ENCODE results near the gene HS1BP3. TPM values are rescaled to one million over a fixed set of nuclear protein-coding genes. Genes with fewer than 3 reads are reported as not detected.

Gene HS1BP3
- total RNA-seq, 1 experiment from 2014 or later = 12.8 TPM

DNA sequence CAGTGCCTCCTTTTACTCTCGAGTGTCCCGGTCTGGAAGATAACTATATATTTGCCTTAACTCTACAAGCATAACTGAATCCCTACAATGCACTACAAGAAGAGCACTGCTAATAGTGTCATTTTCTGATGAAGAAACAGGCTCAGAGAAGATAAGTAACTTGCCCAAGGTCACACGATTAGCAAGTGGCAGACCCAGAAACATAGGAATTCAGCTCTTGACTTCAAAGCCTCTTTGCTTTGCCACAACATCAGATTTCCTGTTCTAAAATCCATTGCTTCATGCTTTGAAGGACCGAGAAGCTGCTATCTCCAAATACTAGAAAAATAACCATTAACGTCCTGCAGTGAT lies 65.6 kb downstream of the HS1BP3 start:
- Histone ChIP-seq H3K36me3 (ENCODE audit: insufficient read depth, low read length) (no peaks in the 10 kb centered on the region), H3K9ac (ENCODE audit: low read length) (no peak overlapping the region), H3K4me3 (ENCODE audit: low read length) (no peak overlapping the region), H3K27me3 (ENCODE audit: low read length) (no peaks in the 10 kb centered on the region), H3K79me2 (ENCODE audit: low read length) (no peaks in the 10 kb centered on the region), H3K4me2 (ENCODE audit: low read depth, low read length, poor library complexity, severe bottlenecking) (no peak overlapping the region), H3K4me1 (ENCODE audit: low read length) (peaks cover 6% of the 10 kb centered on the region; the same call in 1 of the 2 replicates), H3K9me3 (ENCODE audit: low read length) (no peaks in the 10 kb centered on the region), H3K9me2 (replicated peaks; ENCODE audit: insufficient read depth, low read length) (no peaks in the 10 kb centered on the region), H2AFZ (ENCODE audit: low read length) (no peak overlapping the region), H3K27ac (ENCODE audit: low read length) (no peak overlapping the region), H4K20me1 (ENCODE audit: insufficient read depth, low read depth, low read length) (0 out of 2 replicates have a peak, but pooled peaks cover under 1% of the 10 kb centered on the region)
- DNase-seq = no peak

DNA sequence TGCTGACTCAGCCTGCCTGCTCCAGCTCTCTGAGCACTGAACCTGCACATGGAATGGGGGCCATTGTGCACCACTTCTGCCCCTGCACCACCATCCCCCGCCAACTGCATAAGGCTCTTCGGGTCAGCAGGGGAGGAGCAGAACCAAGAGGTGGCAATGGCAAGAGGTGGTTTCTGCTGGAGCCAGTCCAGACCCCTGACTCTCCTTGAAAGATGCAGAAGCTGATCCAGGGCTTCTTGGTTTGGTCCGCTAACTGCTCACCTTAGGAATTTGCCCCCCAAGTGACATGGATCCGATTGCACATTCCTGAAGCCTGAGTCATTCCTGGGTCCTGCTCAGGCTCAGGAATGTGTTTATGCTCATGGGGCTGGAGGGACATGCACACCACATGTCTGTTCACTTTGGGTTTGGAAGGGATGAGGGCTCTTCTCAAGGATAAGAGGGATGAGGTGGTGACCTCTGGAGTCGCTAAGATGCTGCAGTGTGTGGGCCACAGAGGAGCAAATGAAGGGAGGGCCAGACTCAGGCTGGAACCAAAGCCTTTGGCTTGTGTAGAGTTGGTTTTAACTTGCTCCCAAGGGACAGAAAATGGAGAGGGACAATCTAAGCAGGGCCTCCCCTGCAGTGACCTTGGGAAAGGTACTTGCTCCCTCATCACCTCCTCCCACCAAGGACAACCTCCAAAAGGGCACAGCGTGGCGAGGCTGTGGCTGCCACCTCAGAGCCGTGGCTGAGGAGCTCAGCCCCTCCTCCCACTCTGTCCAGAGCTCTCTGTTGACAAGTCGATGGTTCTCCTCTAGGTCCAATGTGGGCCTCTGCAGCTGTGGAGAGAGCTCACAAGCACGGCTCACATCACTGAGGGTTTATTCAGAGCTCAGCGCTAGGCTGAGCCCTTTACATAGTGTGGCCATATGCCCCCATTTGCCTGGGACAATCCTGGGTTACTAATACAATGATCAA lies 66.2 kb downstream of the HS1BP3 start:
- Histone ChIP-seq H4K20me1 (ENCODE audit: insufficient read depth, low read depth, low read length) (no peaks in the 10 kb centered on the region), H3K4me3 (ENCODE audit: low read length) (no peak overlapping the region), H3K27me3 (ENCODE audit: low read length) (no peaks in the 10 kb centered on the region), H3K9me3 (ENCODE audit: low read length) (no peaks in the 10 kb centered on the region), H3K36me3 (ENCODE audit: insufficient read depth, low read length) (no peaks in the 10 kb centered on the region), H3K4me1 (ENCODE audit: low read length) (peaks cover 6% of the 10 kb centered on the region; the same call in 1 of the 2 replicates), H3K27ac (ENCODE audit: low read length) (no peak overlapping the region), H3K4me2 (ENCODE audit: low read depth, low read length, poor library complexity, severe bottlenecking) (no peak overlapping the region), H2AFZ (ENCODE audit: low read length) (no peak overlapping the region), H3K79me2 (ENCODE audit: low read length) (no peaks in the 10 kb centered on the region), H3K9me2 (replicated peaks; ENCODE audit: insufficient read depth, low read length) (no peaks in the 10 kb centered on the region), H3K9ac (ENCODE audit: low read length) (no peak overlapping the region)
- no peak for DNase-seq

DNA sequence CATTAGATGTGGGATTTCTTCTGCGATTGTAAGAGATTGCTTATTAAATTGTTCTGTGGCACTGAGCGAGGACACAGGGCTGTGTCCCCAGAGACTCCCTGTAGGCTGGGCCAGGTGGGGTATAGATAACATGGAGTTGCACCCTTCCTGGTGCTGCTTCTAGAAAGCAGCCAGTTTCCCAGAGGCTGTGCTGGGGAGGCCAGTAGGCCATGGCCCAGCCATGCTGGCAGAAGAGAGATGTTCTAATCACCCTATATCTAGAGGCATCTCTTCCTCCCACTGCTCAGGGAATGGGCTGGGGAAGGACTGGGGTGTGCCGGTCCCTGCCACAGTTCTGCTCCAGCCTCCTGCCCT lies 66.9 kb downstream of the HS1BP3 start:
- Histone ChIP-seq H3K36me3 (ENCODE audit: insufficient read depth, low read length) (no peaks in the 10 kb centered on the region), H3K4me2 (ENCODE audit: low read depth, low read length, poor library complexity, severe bottlenecking) (no peak overlapping the region), H4K20me1 (ENCODE audit: insufficient read depth, low read depth, low read length) (no peaks in the 10 kb centered on the region), H2AFZ (ENCODE audit: low read length) (no peak overlapping the region), H3K9me2 (replicated peaks; ENCODE audit: insufficient read depth, low read length) (no peaks in the 10 kb centered on the region), H3K4me1 (ENCODE audit: low read length) (peaks cover 6% of the 10 kb centered on the region; the same call in 1 of the 2 replicates), H3K9ac (ENCODE audit: low read length) (no peak overlapping the region), H3K27me3 (ENCODE audit: low read length) (no peaks in the 10 kb centered on the region), H3K27ac (ENCODE audit: low read length) (no peak overlapping the region), H3K9me3 (ENCODE audit: low read length) (no peaks in the 10 kb centered on the region), H3K4me3 (ENCODE audit: low read length) (no peak overlapping the region), H3K79me2 (ENCODE audit: low read length) (no peaks in the 10 kb centered on the region)
- no peak for DNase-seq

DNA sequence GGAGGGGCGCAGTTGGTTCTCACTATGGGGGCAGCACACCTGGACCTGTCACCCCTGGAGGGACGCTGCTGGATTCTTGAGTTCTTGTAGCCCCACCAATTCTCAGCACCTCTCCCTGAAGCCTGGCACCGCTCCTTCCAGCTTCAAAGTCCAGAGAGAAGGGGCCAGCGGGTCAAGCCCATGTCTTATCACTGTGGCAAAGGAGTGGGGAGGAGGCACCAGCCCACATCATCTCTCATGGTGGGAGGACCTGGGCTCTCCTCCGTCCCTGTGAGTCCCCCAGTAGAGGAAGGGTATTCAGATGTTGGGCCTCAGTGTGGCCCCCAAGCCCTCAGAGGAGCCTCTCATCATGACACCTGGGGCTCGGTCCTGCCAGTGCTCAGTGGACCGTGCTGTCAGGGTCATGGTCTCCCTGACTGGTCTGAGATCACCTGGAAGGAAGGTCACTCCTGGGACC lies 67.4 kb downstream of the HS1BP3 start:
- Histone ChIP-seq H4K20me1 (ENCODE audit: insufficient read depth, low read depth, low read length) (no peaks in the 10 kb centered on the region), H3K9me3 (ENCODE audit: low read length) (no peaks in the 10 kb centered on the region), H3K4me1 (ENCODE audit: low read length) (peaks cover under 1% of the 10 kb centered on the region; the same call in 1 of the 2 replicates), H3K79me2 (ENCODE audit: low read length) (no peaks in the 10 kb centered on the region), H3K27me3 (ENCODE audit: low read length) (no peaks in the 10 kb centered on the region), H3K36me3 (ENCODE audit: insufficient read depth, low read length) (no peaks in the 10 kb centered on the region), H2AFZ (ENCODE audit: low read length) (no peak overlapping the region), H3K9ac (ENCODE audit: low read length) (no peak overlapping the region), H3K4me2 (ENCODE audit: low read depth, low read length, poor library complexity, severe bottlenecking) (no peak overlapping the region), H3K27ac (ENCODE audit: low read length) (no peak overlapping the region), H3K9me2 (replicated peaks; ENCODE audit: insufficient read depth, low read length) (no peaks in the 10 kb centered on the region), H3K4me3 (ENCODE audit: low read length) (no peak overlapping the region)
- DNase-seq = no peak

DNA sequence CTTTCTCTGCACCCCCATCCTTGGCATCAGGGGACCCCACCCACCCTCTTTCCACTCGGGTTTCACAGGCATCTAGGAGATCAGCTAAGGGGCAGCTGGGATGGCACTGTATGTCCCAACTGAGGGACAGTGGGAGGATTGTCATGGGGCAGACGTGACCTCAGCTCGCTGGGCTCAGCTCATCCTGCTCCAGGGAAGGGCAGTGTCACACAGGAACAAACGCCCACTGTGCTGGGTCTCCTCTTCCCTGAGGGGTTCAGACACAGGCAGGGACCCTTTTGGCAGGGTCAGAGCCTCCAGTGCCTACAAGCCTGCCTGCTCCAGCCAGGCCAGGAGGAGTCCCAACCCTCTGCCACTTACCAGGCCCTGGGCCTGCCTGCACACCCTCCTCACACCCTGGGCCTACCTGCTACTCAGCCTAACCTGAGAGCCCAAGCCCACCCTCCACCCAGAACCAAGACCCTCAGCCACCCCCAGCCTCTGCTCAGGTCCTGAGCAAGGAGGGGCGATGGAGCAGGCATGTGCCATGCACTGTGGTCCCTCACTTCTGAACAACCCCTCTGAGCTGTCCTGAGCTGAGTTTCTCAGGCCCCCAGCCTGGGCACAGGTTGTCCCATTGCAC lies 68.2 kb downstream of the HS1BP3 start:
- H3K36me3 ChIP-seq (ENCODE audit: insufficient read depth, low read length) = no peaks in the 10 kb centered on the region
- no peaks in the 10 kb centered on the region for H3K9me3 ChIP-seq (ENCODE audit: low read length)
- no peaks in the 10 kb centered on the region for H3K27me3 ChIP-seq (ENCODE audit: low read length)
- H3K79me2 ChIP-seq (ENCODE audit: low read length) = no peaks in the 10 kb centered on the region
- H2AFZ ChIP-seq (ENCODE audit: low read length) = no peak overlapping the region
- no peaks in the 10 kb centered on the region for H3K9me2 ChIP-seq (replicated peaks; ENCODE audit: insufficient read depth, low read length)
- DNase-seq = no peak
- H4K20me1 ChIP-seq (ENCODE audit: insufficient read depth, low read depth, low read length) = no peaks in the 10 kb centered on the region
- H3K27ac ChIP-seq (ENCODE audit: low read length) = no peak overlapping the region
- no peak overlapping the region for H3K4me3 ChIP-seq (ENCODE audit: low read length)
- no peak overlapping the region for H3K4me2 ChIP-seq (ENCODE audit: low read depth, low read length, poor library complexity, severe bottlenecking)
- H3K4me1 ChIP-seq (ENCODE audit: low read length) = no peaks in the 10 kb centered on the region; the same call in 1 of the 2 replicates
- no peak overlapping the region for H3K9ac ChIP-seq (ENCODE audit: low read length)

DNA sequence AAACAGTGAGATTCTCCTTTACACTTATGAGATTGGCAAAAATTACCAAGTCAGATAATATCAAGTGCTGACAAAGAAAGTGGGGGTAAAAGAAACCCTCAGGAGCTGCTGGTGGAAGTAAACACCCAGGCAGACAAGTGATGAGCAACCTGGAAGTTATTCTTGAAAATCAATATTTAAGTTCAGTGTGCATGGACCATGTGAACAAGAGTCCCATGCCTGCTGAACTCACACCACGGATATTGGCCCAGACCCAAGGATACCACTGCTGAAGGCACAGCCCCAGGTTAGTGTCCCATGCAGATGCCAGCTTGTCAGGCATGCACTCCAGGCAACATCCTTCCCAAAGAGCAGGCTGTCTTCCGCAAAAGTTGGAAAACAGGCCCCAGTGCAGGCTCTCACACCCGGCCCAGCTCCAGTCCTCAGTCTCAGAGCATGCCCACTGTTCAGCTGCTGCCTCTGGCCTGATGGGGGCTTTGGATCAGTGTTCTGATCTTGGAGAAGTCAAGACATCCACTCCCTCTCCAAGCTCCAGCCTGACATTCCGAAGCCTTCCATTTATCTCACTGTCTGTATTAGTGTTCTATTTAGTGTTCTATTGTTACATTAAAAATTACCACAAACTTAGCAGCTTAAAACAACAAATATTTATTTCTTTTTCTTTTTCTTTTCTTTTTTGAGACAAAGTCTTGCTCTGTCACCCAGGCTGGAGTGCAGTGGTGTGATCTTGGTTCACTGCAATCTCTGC lies 70.0 kb downstream of the HS1BP3 start:
- Histone ChIP-seq H3K4me3 (ENCODE audit: low read length) (no peak overlapping the region), H3K4me2 (ENCODE audit: low read depth, low read length, poor library complexity, severe bottlenecking) (no peak overlapping the region), H2AFZ (ENCODE audit: low read length) (no peak overlapping the region), H4K20me1 (ENCODE audit: insufficient read depth, low read depth, low read length) (0 out of 2 replicates have a peak, but pooled peaks cover 3% of the 10 kb centered on the region), H3K36me3 (ENCODE audit: insufficient read depth, low read length) (no peaks in the 10 kb centered on the region), H3K27ac (ENCODE audit: low read length) (no peak overlapping the region), H3K27me3 (ENCODE audit: low read length) (no peaks in the 10 kb centered on the region), H3K4me1 (ENCODE audit: low read length) (peaks cover 5% of the 10 kb centered on the region), H3K9ac (ENCODE audit: low read length) (no peak overlapping the region), H3K9me2 (replicated peaks; ENCODE audit: insufficient read depth, low read length) (no peaks in the 10 kb centered on the region), H3K79me2 (ENCODE audit: low read length) (no peaks in the 10 kb centered on the region), H3K9me3 (ENCODE audit: low read length) (no peaks in the 10 kb centered on the region)
- DNase-seq = no peak

DNA sequence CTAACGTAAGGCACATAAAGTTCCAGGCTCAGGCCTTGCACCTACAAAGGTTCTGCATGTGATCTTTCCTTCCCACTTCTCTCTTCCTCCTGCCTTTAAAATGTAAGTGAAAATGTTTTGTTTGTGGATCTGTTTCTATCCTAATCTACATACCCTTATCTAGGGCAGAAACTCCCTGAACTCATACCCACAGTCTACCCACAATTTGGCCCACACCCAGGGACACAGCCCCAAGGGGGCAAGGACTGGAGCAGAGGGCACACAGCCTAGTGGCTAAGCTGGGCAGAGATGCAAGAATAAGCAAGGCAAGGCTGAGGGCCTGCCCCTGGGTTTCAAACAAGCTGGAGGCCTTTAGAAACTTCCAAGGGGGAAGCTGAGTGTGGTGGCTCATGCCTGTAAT lies 71.0 kb downstream of the HS1BP3 start:
- Histone ChIP-seq H3K4me1 (ENCODE audit: low read length) (peaks cover 5% of the 10 kb centered on the region), H3K9ac (ENCODE audit: low read length) (no peak overlapping the region), H3K4me2 (ENCODE audit: low read depth, low read length, poor library complexity, severe bottlenecking) (no peak overlapping the region), H3K4me3 (ENCODE audit: low read length) (no peak overlapping the region), H3K36me3 (ENCODE audit: insufficient read depth, low read length) (no peaks in the 10 kb centered on the region), H2AFZ (ENCODE audit: low read length) (no peak overlapping the region), H3K27me3 (ENCODE audit: low read length) (no peaks in the 10 kb centered on the region), H3K9me3 (ENCODE audit: low read length) (no peaks in the 10 kb centered on the region), H3K9me2 (replicated peaks; ENCODE audit: insufficient read depth, low read length) (no peaks in the 10 kb centered on the region), H3K79me2 (ENCODE audit: low read length) (no peaks in the 10 kb centered on the region), H3K27ac (ENCODE audit: low read length) (no peak overlapping the region), H4K20me1 (ENCODE audit: insufficient read depth, low read depth, low read length) (0 out of 2 replicates have a peak, but pooled peaks cover 3% of the 10 kb centered on the region)
- no peak for DNase-seq
